ENCODE measurements around the gene PHTF2.

- no peak for TF ChIP-seq ZFP30 (CRISPR knock-in tag; IDR thresholded peaks at IDR 0.05)
- TF ChIP-seq ARNTL (CRISPR knock-in tag; IDR thresholded peaks at IDR 0.05; ENCODE audit: borderline replicate concordance, low read depth) = no peak
- no peak for TF ChIP-seq OSR1 (CRISPR knock-in tag; IDR thresholded peaks at IDR 0.05)
- TF ChIP-seq TOX (CRISPR knock-in tag; IDR thresholded peaks at IDR 0.05; ENCODE audit: borderline replicate concordance) = no peak
- TF ChIP-seq ESRRG (CRISPR knock-in tag; IDR thresholded peaks at IDR 0.05) = no peak
- TF ChIP-seq PATZ1 (CRISPR knock-in tag; IDR thresholded peaks at IDR 0.05; ENCODE audit: borderline replicate concordance) = no peak
These were observed 47.9 kb downstream of the PHTF2 start for GRCh38 chr7:77846317-77847092.

All from SK-N-SH treated with all-trans-retinoic acid at 6 μM for 48 hours (cell line).